H9 (cell line): ENCODE data around the gene MMP23B. TPM values are rescaled to one million over a fixed set of nuclear protein-coding genes. Genes with fewer than 3 reads are reported as not detected.

Source experiments
- DNase-seq: peaks from one replicate; pipeline ENCODE4 v3.0.0-alpha.2; 2017
- H2AFZ ChIP-seq: one replicate; pipeline ENCODE4 v1.6.1; 2013; ENCODE audit warnings: mild to moderate bottlenecking, low read length, control low read depth, moderate library complexity
- H2AK5ac ChIP-seq: 2 replicates; pipeline ENCODE4 v1.6.1; 2013; ENCODE audit warnings: low read length, control low read depth, mixed read lengths; ENCODE audit not compliant: insufficient read length
- H2BK120ac ChIP-seq: one replicate; pipeline ENCODE4 v1.6.1; 2013; ENCODE audit warnings: low read depth, mild to moderate bottlenecking, low read length, control low read depth, inconsistent platforms; ENCODE audit not compliant: poor library complexity, severe bottlenecking
- H2BK12ac ChIP-seq: 2 replicates; pipeline ENCODE4 v1.6.1; 2013; ENCODE audit warnings: low read length, control low read depth, mixed read lengths, low read depth; ENCODE audit not compliant: insufficient read length
- H2BK15ac ChIP-seq: 2 replicates; pipeline ENCODE4 v1.6.1; 2013; ENCODE audit warnings: low read depth, low read length, control low read depth
- H2BK20ac ChIP-seq: one replicate; pipeline ENCODE4 v1.6.1; 2013; ENCODE audit warnings: low read depth, mild to moderate bottlenecking, low read length, control low read depth, inconsistent platforms; ENCODE audit not compliant: poor library complexity, severe bottlenecking
- H2BK5ac ChIP-seq: 2 replicates; pipeline ENCODE4 v1.6.1; 2013; ENCODE audit warnings: low read length, control low read depth, mixed read lengths; ENCODE audit not compliant: insufficient read length
- H3K14ac ChIP-seq: 2 replicates; pipeline ENCODE4 v1.6.1; 2013; ENCODE audit warnings: low read length, control low read depth; ENCODE audit not compliant: insufficient read depth
- H3K18ac ChIP-seq: 2 replicates; pipeline ENCODE4 v1.6.1; 2013; ENCODE audit warnings: low read depth, mild to moderate bottlenecking, mixed read lengths, low read length, control low read depth; ENCODE audit not compliant: insufficient read length
- H3K23ac ChIP-seq: 2 replicates; pipeline ENCODE4 v1.6.1; 2013; ENCODE audit warnings: low read length, control low read depth, mixed read lengths, low read depth; ENCODE audit not compliant: insufficient read length
- H3K23me2 ChIP-seq: 2 replicates; pipeline ENCODE4 v1.6.1; 2013; ENCODE audit warnings: low read depth, mild to moderate bottlenecking, mixed read lengths, low read length, control low read depth; ENCODE audit not compliant: insufficient read length, poor library complexity, severe bottlenecking
- H3K27ac ChIP-seq: 2 replicates; pipeline ENCODE4 v1.5.1; 2013; ENCODE audit warnings: low read length, control low read depth, mixed read lengths, low read depth; ENCODE audit not compliant: insufficient read length
- H3K27me3 ChIP-seq: 2 replicates; pipeline ENCODE4 v1.6.1; 2013; ENCODE audit warnings: low read length, control low read depth, inconsistent platforms; ENCODE audit not compliant: insufficient read depth
- H3K4ac ChIP-seq: 2 replicates; pipeline ENCODE4 v1.6.1; 2013; ENCODE audit warnings: low read depth, mild to moderate bottlenecking, control low read depth, inconsistent platforms, low read length, moderate library complexity
- H3K4me1 ChIP-seq: 2 replicates; pipeline ENCODE4 v1.6.1; 2013; ENCODE audit warnings: low read length, control low read depth, inconsistent platforms; ENCODE audit not compliant: insufficient read depth
- H3K4me2 ChIP-seq: 2 replicates; pipeline ENCODE4 v1.6.1; 2013; ENCODE audit warnings: low read length, control low read depth, mixed read lengths; ENCODE audit not compliant: insufficient read length, insufficient read depth
- H3K56ac ChIP-seq: 2 replicates; pipeline ENCODE4 v1.6.1; 2013; ENCODE audit warnings: low read depth, mild to moderate bottlenecking, mixed read lengths, low read length, control low read depth; ENCODE audit not compliant: insufficient read length
- H3K79me1 ChIP-seq: 2 replicates; pipeline ENCODE4 v1.6.1; 2013; ENCODE audit warnings: low read depth, mild to moderate bottlenecking, moderate library complexity, low read length, control low read depth, inconsistent platforms; ENCODE audit not compliant: insufficient read depth, poor library complexity, severe bottlenecking
- H3K79me2 ChIP-seq: 2 replicates; pipeline ENCODE4 v1.6.1; 2013; ENCODE audit warnings: low read length, control low read depth, inconsistent platforms; ENCODE audit not compliant: insufficient read depth
- H3K9ac ChIP-seq: 2 replicates; pipeline ENCODE4 v1.6.1; 2013; ENCODE audit warnings: low read length, control low read depth, mixed read lengths; ENCODE audit not compliant: insufficient read length; ENCODE audit errors: extremely low read depth
- H3K9me3 ChIP-seq: one replicate; pipeline ENCODE4 v1.6.1; 2013; ENCODE audit warnings: low read depth, low read length, inconsistent platforms; ENCODE audit not compliant: control insufficient read depth
- H3T11ph ChIP-seq: one replicate; pipeline ENCODE4 v1.6.1; 2013; ENCODE audit warnings: mild to moderate bottlenecking, low read length, control low read depth, inconsistent platforms
- H4K20me1 ChIP-seq: one replicate; pipeline ENCODE4 v1.6.1; 2013; ENCODE audit not compliant: control insufficient read depth, insufficient read length, insufficient read depth
- H4K5ac ChIP-seq: 2 replicates; pipeline ENCODE4 v1.6.1; 2013; ENCODE audit warnings: low read depth, mild to moderate bottlenecking, mixed read lengths, low read length, control low read depth; ENCODE audit not compliant: insufficient read length
- H4K8ac ChIP-seq: replicated peaks from 2 replicates; pipeline ENCODE4 v1.6.1; 2013; ENCODE audit warnings: low read length, control low read depth, mixed read lengths, low read depth; ENCODE audit not compliant: insufficient read length
- H4K91ac ChIP-seq: 2 replicates; pipeline ENCODE4 v1.6.1; 2013; ENCODE audit warnings: low read depth, mild to moderate bottlenecking, moderate library complexity, mixed read lengths, low read length, control low read depth; ENCODE audit not compliant: insufficient read length
- H3K27ac Mint-ChIP-seq, 3 experiments: 2 replicates in 2 of 3; 3 replicates in 1 of 3; pipeline ENCODE4 v1.8.0; 2020 to 2021; ENCODE audit warnings: mixed read lengths in 3 of 3, mild to moderate bottlenecking in 1 of 3, moderate library complexity in 1 of 3
- H3K27me3 Mint-ChIP-seq: 2 replicates; pipeline ENCODE4 v1.8.0; 2021; ENCODE audit warnings: low read depth, mild to moderate bottlenecking, moderate library complexity, mixed read lengths
- H3K36me3 Mint-ChIP-seq, 3 experiments: 2 replicates in 2 of 3; 3 replicates in 1 of 3; pipeline ENCODE4 v1.8.0; 2020 to 2021; ENCODE audit warnings: low read depth in 3 of 3, mixed read lengths in 3 of 3; ENCODE audit not compliant: insufficient read depth in 1 of 3
- H3K4me1 Mint-ChIP-seq, 2 experiments: 2 replicates each; pipeline ENCODE4 v1.8.0; 2020; ENCODE audit warnings: mixed read lengths in 2 of 2
- H3K4me3 Mint-ChIP-seq, 2 experiments: 2 replicates in 1 of 2; 3 replicates in 1 of 2; pipeline ENCODE4 v1.8.0; 2020 to 2021; ENCODE audit warnings: mild to moderate bottlenecking in 2 of 2, mixed read lengths in 2 of 2, moderate library complexity in 1 of 2
- H3K9me3 Mint-ChIP-seq, 2 experiments: 2 replicates in 1 of 2; 3 replicates in 1 of 2; pipeline ENCODE4 v1.8.0; 2020; ENCODE audit warnings: mild to moderate bottlenecking in 2 of 2, mixed read lengths in 2 of 2, moderate library complexity in 1 of 2
- CTCF ChIP-seq: fragments of 200-600 bp; sonication (generic); conservative IDR thresholded peaks from 3 replicates; pipeline ENCODE4 v1.8.0; 2021; ENCODE audit warnings: antibody characterized with exemption, mild to moderate bottlenecking
- WGBS: extraction: QIAGEN DNeasy Blood & Tissue Kit; methylation state at CpG from one replicate; pipeline ENCODE4 v1.1.7; 2013; ENCODE audit warnings: missing lambda C conversion rate, low lambda C conversion rate, mixed read lengths; ENCODE audit not compliant: insufficient read length; ENCODE audit errors: extremely low coverage; 5-methylcytosine and 5-hydroxymethylcytosine counted together
- total RNA-seq: library from RNA; stranded (reverse); gene quantifications from 2 replicates; pipeline ENCODE4 v1.2.1, GENCODE V29; 2021

MMP23B gene
- total RNA-seq, 1 experiment from 2014 or later: 12.5 TPM

DNA sequence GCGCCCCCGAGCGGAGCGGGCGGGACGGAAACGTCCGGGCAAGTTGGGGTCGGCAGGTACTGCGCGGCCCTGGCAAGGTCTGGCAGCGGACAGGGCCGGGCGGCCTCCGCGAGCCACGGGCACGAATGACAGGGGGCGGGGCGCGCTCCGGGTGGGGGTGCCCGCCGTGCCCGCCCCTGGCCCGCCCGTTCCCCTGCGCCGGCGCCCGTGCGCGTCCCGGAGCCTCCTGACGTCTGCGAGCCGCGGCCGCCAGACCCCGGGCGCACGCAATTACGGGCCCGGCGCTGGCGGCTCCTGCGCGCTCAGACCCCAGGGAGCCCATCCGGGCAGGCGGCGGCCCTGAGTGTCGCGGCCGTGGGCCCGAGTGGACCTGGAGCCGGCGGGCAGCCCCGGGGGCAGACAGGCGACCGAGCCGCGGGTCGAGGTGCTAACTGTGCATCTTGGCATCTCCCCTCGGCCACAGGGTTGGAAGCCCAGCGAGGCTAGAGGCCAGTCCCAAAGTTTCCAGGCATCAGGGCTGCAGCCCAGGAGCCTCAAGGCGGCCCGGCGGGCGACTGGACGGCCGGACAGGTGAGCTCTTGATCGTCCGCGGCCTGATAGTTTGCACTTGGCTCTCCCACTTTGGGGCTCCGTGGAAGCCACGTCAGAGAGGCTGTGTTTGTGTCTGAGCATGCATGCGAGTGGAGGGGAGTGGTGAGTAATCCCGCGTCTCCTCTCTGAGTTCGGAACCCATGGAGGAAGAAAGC, 15.8 kb upstream of the MMP23B start:
- Histone ChIP-seq H3T11ph (no peak overlapping the region), H3K23ac (no peak overlapping the region), H4K20me1 (no peaks in the 10 kb centered on the region), H3K79me1 (no peaks in the 10 kb centered on the region), H2BK5ac (no peak overlapping the region), H3K27me3 (no peaks in the 10 kb centered on the region), H4K5ac (no peak overlapping the region), H2BK120ac (no peak overlapping the region), H3K79me2 (no peaks in the 10 kb centered on the region), H3K56ac (no peak overlapping the region), H2BK20ac (no peak overlapping the region), H2BK15ac (no peak overlapping the region), H2AK5ac (no peak overlapping the region), H3K4me2 (peak overlapping the region; percentile 62), H3K9ac (no peak overlapping the region), H4K91ac (no peak overlapping the region), H3K9me3 (no peaks in the 10 kb centered on the region), H3K23me2 (peaks cover 15% of the 10 kb centered on the region), H3K14ac (no peak overlapping the region), H2BK12ac (no peak overlapping the region), H3K27ac (no peak overlapping the region), H3K4me1 (peaks cover 5% of the 10 kb centered on the region; the same call in 1 of the 2 replicates), H2AFZ (no peak overlapping the region), H3K4ac (no peak overlapping the region), H4K8ac (no peak overlapping the region), H3K18ac (no peak overlapping the region)
- Mint-ChIP-seq H3K27me3 (no peaks in the 10 kb centered on the region), H3K4me1 (peaks cover 16 to 19% of the 10 kb centered on the region in 2 experiments), H3K27ac (no peak overlapping the region), H3K9me3 (no peaks in the 10 kb centered on the region; a peak in 1 of 5 replicates), H3K4me3 (peak overlapping the region; percentile 74 to 86), H3K36me3 (peaks cover 0 to 15% (median 6%) of the 10 kb centered on the region in 3 experiments; a peak in 5 of 7 replicates)
- no peak for TF ChIP-seq CTCF
- WGBS: no CpG with 5 or more reads among the region's 80 CpGs
- DNase-seq: peak; percentile 27
